Pancreas (tissue), 10 donors: ENCODE measurements around the gene ST7. TPM values are rescaled to one million over a fixed set of nuclear protein-coding genes. Genes with fewer than 3 reads are reported as not detected.
A peak's percentile ranks its signal among the peaks of the same experiment; 100 is the strongest.

Source experiments
- ATAC-seq, 4 donors: fragments of 200-7000 bp; cut with Tn5 transposase; one replicate each; pipeline versions ENCODE4 v1.8.0 to v1.9.1; 2020; ENCODE audit warnings: mild to moderate bottlenecking in 4 of 4, moderate library complexity in 4 of 4
- DNase-seq, 6 donors: peaks; one replicate each; pipeline ENCODE4 v3.0.0-alpha.2; 2020
- FAIRE-seq: peaks from 2 replicates; lab custom pipeline; 2012; peaks lifted over from hg19 to GRCh38; lab: Jason Lieb, UNC
- H3K27ac ChIP-seq, 4 donors: fragments of 200-600 bp; sonication (generic); 1 replicate in 3 of 4; 2 replicates in 1 of 4; pipeline versions ENCODE4 v1.5.0 to v1.8.0; 2020
- H3K27me3 ChIP-seq, 4 donors: fragments of 200-600 bp; one replicate each; pipeline ENCODE4 v1.8.0; 2021
- H3K36me3 ChIP-seq, 3 donors: fragments of 200-600 bp; sonication (generic) in 1 of 3; one replicate each; pipeline versions ENCODE4 v1.5.0 to v1.8.0; 2020 to 2021
- H3K4me1 ChIP-seq, 3 donors: fragments of 200-600 bp; one replicate each; pipeline ENCODE4 v1.8.0; 2021
- H3K4me3 ChIP-seq, 4 donors: fragments of 200-600 bp; sonication (generic) in 2 of 4; one replicate each; pipeline versions ENCODE4 v1.5.0 to v1.8.0; 2020 to 2021
- H3K9me3 ChIP-seq, 4 donors: fragments of 200-600 bp; one replicate each; pipeline ENCODE4 v1.8.0; 2021
- CTCF ChIP-seq, 4 donors: fragments of 200-600 bp; sonication (generic) in 3 of 4; IDR thresholded peaks; one replicate each; pipeline versions ENCODE4 v1.5.0 to v1.8.0; 2021; ENCODE audit warnings: antibody characterized with exemption in 4 of 4
- WGBS, 2 donors: extraction: QIAGEN DNeasy Blood & Tissue Kit; methylation state at CpG; one replicate each; pipeline ENCODE4 v1.1.7; 2013; 5-methylcytosine and 5-hydroxymethylcytosine counted together
- intact Hi-C, 3 donors: fragments of 100-400 bp; cut with DNase I; formaldehyde crosslinking; loops; one replicate each; pipeline versions ENCODE4 v1.11.1 to v1.14.2; 2022
- polyA plus RNA-seq, 2 donors: library from polyadenylated mRNA; stranded (reverse); fragments of 200-250 nt; gene quantifications; one replicate each; pipeline ENCODE4 v1.2.3, GENCODE V29; 2013
- total RNA-seq, 6 donors: library from RNA; stranded (reverse); fragmentation: NEBNext Ultra II Directional in 4 of 6; extraction: Animal tissue kit (Norgen Biotek cat#: 25700) in 4 of 6; gene quantifications; one replicate each; pipeline versions ENCODE4 v1.2.1 to v1.2.4, GENCODE V29; 2021 to 2023
- donor health status: healthy with polysubstance abuse.
- donor health status: DM: no; HTN: no; CAD: no; lungs with moderate emphysema.
- donor health status: DM: no; HTN: no; CAD: no.
- donor health status: control.
- donor health status: control.
- donor health status: Bipolar disorder and iron deficiency.
- donor health status: DM: yes; HTN: yes; CAD: no.
- donor health status: DM: no; HTN: no; CAD: no.
- donor health status: DM: no; HTN: no; CAD: no.
- donor health status: DM: yes; HTN: yes; CAD: no.

Gene ST7
- total and polyA plus RNA-seq, 8 donors: 8.2 to 20.2 (median 17.1) TPM

GRCh38 chr7:117008886-117009531 lies 55.7 kb downstream of the ST7 start:
- ATAC-seq (peak in 1 of 4 donors; percentile 46), DNase-seq (no peak)

GRCh38 chr7:117009705-117010361 lies 56.5 kb downstream of the ST7 start:
- DNase-seq (no peak), ATAC-seq (no peak), FAIRE-seq (no peak)
- WGBS, 2 donors: 80 to 87% methylated on average over 3 of the region's 3 CpGs
- H3K27ac ChIP-seq: no peak overlapping the region
- no peaks in the 10 kb centered on the region for H3K36me3 ChIP-seq
- H3K4me1 ChIP-seq: peaks cover 3 to 16% (median 12%) of the 10 kb centered on the region in 3 donors
- intact Hi-C loops: no loop called here
- H3K4me3 ChIP-seq: no peak overlapping the region
- TF ChIP-seq CTCF (IDR thresholded peaks at IDR 0.05): no peak
- H3K27me3 ChIP-seq: no peaks in the 10 kb centered on the region
- no peaks in the 10 kb centered on the region for H3K9me3 ChIP-seq

More at GRCh38 chr7:117008886-117009531, 55.7 kb downstream of the ST7 start:
- Histone ChIP-seq H3K9me3 (no peaks in the 10 kb centered on the region), H3K36me3 (no peaks in the 10 kb centered on the region), H3K27me3 (no peaks in the 10 kb centered on the region), H3K4me1 (peaks cover 3 to 8% (median 7%) of the 10 kb centered on the region in 3 donors), H3K4me3 (no peak overlapping the region), H3K27ac (no peak overlapping the region)
- FAIRE-seq: no peak
- WGBS, 2 donors: 90% methylated on average over 2 of the region's 2 CpGs
- TF ChIP-seq CTCF (IDR thresholded peaks at IDR 0.05): no peak
- intact Hi-C loops: no loop called here

- FAIRE-seq (no peak), ATAC-seq (no peak), DNase-seq (no peak)
- Histone ChIP-seq H3K27ac (no peak overlapping the region), H3K4me3 (no peak overlapping the region), H3K27me3 (no peaks in the 10 kb centered on the region), H3K36me3 (no peaks in the 10 kb centered on the region), H3K9me3 (no peaks in the 10 kb centered on the region), H3K4me1 (peaks cover 3 to 16% (median 12%) of the 10 kb centered on the region in 3 donors)
- intact Hi-C loops: no loop called here
- WGBS, 2 donors: 95 to 99% methylated on average over 6 of the region's 6 CpGs
- TF ChIP-seq CTCF (IDR thresholded peaks at IDR 0.05): no peak
Observed at GRCh38 chr7:117010375-117011133, 57.3 kb downstream of the ST7 start.

- DNase-seq (no peak), FAIRE-seq (no peak), ATAC-seq (peak in 1 of 4 donors; percentile 21)
- Histone ChIP-seq H3K27me3 (no peaks in the 10 kb centered on the region), H3K4me1 (peaks cover 3 to 16% (median 12%) of the 10 kb centered on the region in 3 donors), H3K36me3 (no peaks in the 10 kb centered on the region), H3K9me3 (no peaks in the 10 kb centered on the region), H3K4me3 (no peak overlapping the region), H3K27ac (no peak overlapping the region)
- no peak for TF ChIP-seq CTCF (IDR thresholded peaks at IDR 0.05)
- intact Hi-C loops: no loop called here
- WGBS, 2 donors: 71 to 73% methylated on average over 6 of the region's 6 CpGs
Observed at GRCh38 chr7:117011419-117012260, 58.3 kb downstream of the ST7 start.
